ENCODE measurements around the gene WIF1.

WIF1 gene

GRCh38 chr12:65019696-65020234 is 101.3 kb downstream of the WIF1 start:
- DNase-seq: no peak

DNA sequence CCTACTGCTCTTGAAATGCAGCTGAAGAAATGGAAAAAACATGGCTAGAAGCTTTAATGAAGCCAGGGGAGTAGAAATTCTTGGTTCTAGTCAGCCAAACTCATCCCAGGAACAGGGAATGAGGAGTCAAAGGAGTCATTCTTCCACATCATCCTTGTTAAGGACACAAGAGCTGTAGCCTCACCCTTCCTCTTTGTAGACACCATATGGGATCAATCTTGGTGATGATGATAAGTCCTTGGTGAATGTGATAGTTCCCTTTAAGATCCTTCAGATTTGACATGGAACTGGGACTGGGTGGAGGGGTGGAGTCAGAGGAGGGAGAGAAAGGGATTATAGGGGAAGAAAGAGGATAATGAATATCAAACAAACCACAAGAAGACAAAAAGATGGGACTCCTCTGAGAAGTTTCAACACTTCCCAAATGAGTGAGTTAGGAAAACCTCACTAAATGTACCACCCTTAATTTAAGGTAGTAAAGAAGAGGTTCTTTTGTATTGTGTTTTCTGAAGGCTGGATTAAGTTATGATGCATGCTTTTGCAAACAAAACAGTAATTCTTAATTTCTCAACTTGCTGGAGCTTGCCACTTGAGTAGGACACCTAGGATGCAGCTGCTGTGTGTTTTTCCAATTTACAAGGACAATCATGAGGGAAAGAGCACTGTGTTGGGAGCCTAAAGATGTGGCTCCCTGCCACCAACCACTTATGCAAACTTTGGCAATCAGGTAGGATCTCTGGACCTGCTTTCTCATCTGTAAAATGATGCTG is 104.0 kb downstream of the WIF1 start:
- DNase-seq: no peak

DNA sequence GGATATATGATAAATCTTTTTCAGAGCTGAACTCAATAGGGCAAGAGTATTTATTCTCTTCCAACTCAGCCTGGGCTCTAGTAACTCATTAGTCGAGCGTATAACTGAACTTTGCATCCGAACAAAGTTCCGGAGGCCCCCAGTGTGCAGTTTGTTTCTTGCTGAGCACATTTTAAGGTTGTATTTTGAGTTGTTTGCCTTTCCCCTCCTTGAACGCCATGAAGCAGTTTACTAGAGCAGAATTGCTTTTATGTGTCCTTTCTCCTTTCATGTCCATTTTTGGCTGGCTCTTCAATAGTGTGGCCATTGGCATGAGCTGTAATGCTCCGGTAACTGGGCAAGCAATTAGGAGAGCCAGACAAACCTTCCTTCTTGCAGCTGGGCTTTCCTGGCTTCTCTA is 105.3 kb downstream of the WIF1 start:
- DNase-seq: no peak

DNA sequence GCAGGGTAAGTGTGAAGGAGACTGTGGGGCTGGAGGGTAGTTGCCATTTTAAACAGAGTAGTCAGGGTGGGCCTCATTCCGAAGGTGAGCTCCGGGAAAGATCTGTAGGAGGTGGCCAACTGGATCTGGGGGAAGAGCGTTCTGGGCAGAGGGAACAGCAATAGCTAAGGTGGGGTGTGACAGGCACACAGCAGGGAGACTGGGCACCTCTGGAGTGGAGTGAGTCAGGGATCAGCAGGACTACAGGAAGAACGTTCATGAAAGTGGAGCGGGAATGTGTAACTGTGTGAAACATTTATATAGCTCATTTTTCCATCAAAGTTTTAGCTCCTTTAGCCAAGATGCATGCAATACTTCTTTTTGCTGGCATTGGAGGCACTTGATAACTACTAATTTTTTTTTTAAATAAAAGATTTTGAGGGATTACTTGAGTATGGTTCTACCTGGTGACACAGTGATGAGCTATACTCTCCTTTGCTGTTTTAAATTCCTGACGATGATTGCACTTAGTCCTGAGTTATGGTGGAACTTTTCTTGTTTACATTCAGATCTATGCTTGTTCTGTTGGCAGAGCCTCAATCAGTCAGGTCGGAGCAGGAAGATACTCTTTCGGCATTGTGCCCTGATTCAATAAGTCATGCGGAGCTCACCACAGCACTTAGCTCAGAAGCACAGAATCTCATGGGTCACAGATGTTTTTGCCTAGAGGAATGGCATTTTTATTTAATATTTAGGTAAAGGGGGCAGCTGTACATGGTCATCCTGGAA is 106.4 kb downstream of the WIF1 start:
- DNase-seq: no peak

DNA sequence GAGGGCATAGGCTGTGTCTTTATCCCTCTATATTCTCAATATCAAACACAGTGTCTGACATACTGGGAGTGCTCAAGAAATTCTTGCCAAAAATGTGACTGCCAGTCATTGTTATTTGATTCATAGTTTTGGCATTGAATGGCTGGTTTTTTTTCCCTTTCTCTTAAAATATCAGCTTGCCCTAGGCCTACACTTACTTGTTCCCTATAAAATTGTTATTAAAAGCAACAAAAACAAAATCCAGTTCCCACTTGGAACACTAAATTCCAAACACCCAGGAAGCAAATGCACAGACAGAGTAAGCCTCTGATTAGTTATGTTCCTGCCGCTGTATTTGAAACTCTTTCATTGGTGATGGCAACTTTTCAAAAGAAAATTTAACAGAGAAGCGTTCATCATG is 110.7 kb downstream of the WIF1 start:
- DNase-seq: no peak

GRCh38 chr12:65005716-65006115 is 115.4 kb downstream of the WIF1 start:
- no peak for DNase-seq

GRCh38 chr12:65004270-65004669 is 116.8 kb downstream of the WIF1 start:
- no peak for DNase-seq

All from NCI-H1930 (cell line).